AG04450 (cell line): ENCODE data around the gene UBLCP1. TPM values are rescaled to one million over a fixed set of nuclear protein-coding genes. Genes with fewer than 3 reads are reported as not detected.
A peak's percentile ranks its signal among the peaks of the same experiment; 100 is the strongest.

ENCODE experiments used
- CTCF ChIA-PET: fragments of 300-600, 350-600 bp; formaldehyde crosslinking; extraction: SDS; loops from one replicate; lab custom pipeline; 2022; ENCODE audit warnings: antibody characterized with exemption, inconsistent platforms; lab: Charles Lee
- POLR2A ChIA-PET: fragments of 350-600 bp; formaldehyde crosslinking; extraction: SDS; loops from one replicate; lab custom pipeline; 2021; ENCODE audit warnings: antibody characterized with exemption, inconsistent platforms; lab: Yijun Ruan, JAX
- DNase-seq: peaks from one replicate; pipeline ENCODE4 v3.0.0-alpha.2; 2011; ENCODE audit warnings: low read depth, low spot score
- H3K27ac ChIP-seq: one replicate; pipeline ENCODE4 v1.5.1; 2012; ENCODE audit warnings: low read depth, low read length, control low read depth
- H3K27me3 ChIP-seq: one replicate; pipeline ENCODE4 v1.6.0; 2012; ENCODE audit warnings: low read length; ENCODE audit not compliant: control insufficient read depth, insufficient read depth
- H3K4me3 ChIP-seq: 2 replicates; pipeline ENCODE4 v1.5.1; 2011; ENCODE audit warnings: mild to moderate bottlenecking, low read depth, low read length, control low read depth
- H3K9me3 ChIP-seq: 2 replicates; pipeline ENCODE4 v1.5.1; 2012; ENCODE audit warnings: low read length; ENCODE audit not compliant: control insufficient read depth, insufficient read depth
- CTCF ChIP-seq: IDR thresholded peaks from 2 replicates; pipeline ENCODE4 v1.5.1; 2011; ENCODE audit warnings: low read depth, low read length, control low read depth, inconsistent platforms
- polyA plus RNA-seq: library from polyadenylated mRNA; depleted of rRNA; stranded (reverse); fragments of >200 nt; gene quantifications from 2 replicates; pipeline ENCODE4 v1.2.3, GENCODE V29; 2011

Gene UBLCP1
- polyA plus RNA-seq, 1 experiment, result 34.4 TPM

- DNase-seq, result peak; percentile 72
- no peak for TF ChIP-seq CTCF
- POLR2A ChIA-PET, result interaction anchor here (0.5 kb wide), 1 partner anchor 15 kb away, joined by 3 read pairs; no protein-coding TSS in a partner anchor
- Histone ChIP-seq H3K4me3 (no peak overlapping the region), H3K27me3 (no peaks in the 10 kb centered on the region), H3K27ac (no peak overlapping the region), H3K9me3 (no peaks in the 10 kb centered on the region)
- CTCF ChIA-PET, result interaction anchor here (0.7 to 2.7 kb wide), 5 partner anchors 7 to 663 kb away, joined by 3 to 17 read pairs (median 3); no protein-coding TSS in a partner anchor
These were observed 61.1 kb downstream of the UBLCP1 start for GRCh38 chr5:159324102-159324755.

GRCh38 chr5:159324986-159325385, 61.9 kb downstream of the UBLCP1 start:
- no peaks in the 10 kb centered on the region for H3K9me3 ChIP-seq
- H3K4me3 ChIP-seq, result no peak overlapping the region
- CTCF ChIA-PET, result interaction anchor here (0.7 to 2.7 kb wide), 5 partner anchors 8 to 662 kb away, joined by 3 to 17 read pairs (median 3); no protein-coding TSS in a partner anchor
- DNase-seq, result no peak
- H3K27ac ChIP-seq, result no peak overlapping the region
- TF ChIP-seq CTCF, result no peak
- no peaks in the 10 kb centered on the region for H3K27me3 ChIP-seq
- POLR2A ChIA-PET, result no interaction called here

- ChIA-PET POLR2A (no interaction called here), CTCF (interaction anchor here (0.8 to 1.2 kb wide), 2 partner anchors 13 to 173 kb away, joined by 3 to 4 read pairs; no protein-coding TSS in a partner anchor)
- Histone ChIP-seq H3K27me3 (no peaks in the 10 kb centered on the region), H3K27ac (no peak within 1 kb of the TSS), H3K4me3 (peak within 1 kb of the TSS; percentile 49), H3K9me3 (no peaks in the 10 kb centered on the region; the same call in 1 of the 2 replicates)
- TF ChIP-seq CTCF, result no peak
- DNase-seq, result no peak
These were observed 67.2 kb downstream of the UBLCP1 start, which contains the start of gene IL12B for GRCh38 chr5:159330131-159330800. IL12B (minus strand) TSS chr5:159330487; CDS start chr5:159326782, 3,705 bp downstream.

GRCh38 chr5:159331093-159331973, 68.2 kb downstream of the UBLCP1 start:
- H3K27me3 ChIP-seq, result no peaks in the 10 kb centered on the region
- no peaks in the 10 kb centered on the region; the same call in 1 of the 2 replicates for H3K9me3 ChIP-seq
- no peak overlapping the region for H3K27ac ChIP-seq
- DNase-seq, result no peak
- peak; percentile 70 for TF ChIP-seq CTCF
- POLR2A ChIA-PET, result no interaction called here
- H3K4me3 ChIP-seq, result peak overlapping the region; percentile 49
- CTCF ChIA-PET, result interaction anchor here (0.6 to 1.9 kb wide), 8 partner anchors 10 to 708 kb away, joined by 3 to 7 read pairs (median 4); no protein-coding TSS in a partner anchor
